Lower leg skin (tissue), 4 donors: ENCODE measurements around the gene DISC1. TPM values are rescaled to one million over a fixed set of nuclear protein-coding genes. Genes with fewer than 3 reads are reported as not detected.

Experiments used
- DNase-seq, 2 donors: peaks; one replicate each; pipeline ENCODE4 v3.0.0-alpha.2; 2019; ENCODE audit warnings: low spot score in 2 of 2
- H3K4me3 ChIP-seq: fragments of 200-600 bp; sonication (generic); 2 replicates; pipeline ENCODE4 v1.5.1; 2017; ENCODE audit warnings: mild to moderate bottlenecking, low read depth; ENCODE audit not compliant: poor library complexity, severe bottlenecking
- CTCF ChIP-seq, 3 donors: fragments of 450-650 bp; IDR thresholded peaks; one replicate each; pipeline ENCODE4 v1.5.1; 2016; ENCODE audit warnings: antibody characterized with exemption in 3 of 3, mild to moderate bottlenecking in 3 of 3, moderate library complexity in 2 of 3
- POLR2A ChIP-seq, 2 donors: fragments of 450-650 bp; IDR thresholded peaks; one replicate each; pipeline ENCODE4 v1.6.1; 2016 to 2017; ENCODE audit warnings: antibody characterized with exemption in 2 of 2, mild to moderate bottlenecking in 1 of 2, moderate library complexity in 1 of 2
- WGBS, 2 donors: methylation state at CpG; one replicate each; pipeline ENCODE4 v1.1.5; 2018; 5-methylcytosine and 5-hydroxymethylcytosine counted together
- intact Hi-C: fragments of 100-400 bp; cut with DNase I; formaldehyde crosslinking; loops from one replicate; pipeline ENCODE4 v1.15.0; 2023; ENCODE audit warnings: low total_unique reads
- total RNA-seq, 4 donors: library from RNA; depleted of rRNA; stranded (reverse); fragments of >200 nt; gene quantifications; one replicate each; pipeline ENCODE4 v1.1.0, GENCODE V29; 2016

DISC1 gene
- total RNA-seq, 4 donors from 2014 or later, result 1.6 to 7.4 (median 3.5) TPM

- WGBS, 2 donors, result 84 to 88% methylated on average over 1 of the region's 1 CpG
- no peak overlapping the region for H3K4me3 ChIP-seq
- no peak for TF ChIP-seq POLR2A (IDR thresholded peaks at IDR 0.05)
- no peak for TF ChIP-seq CTCF (IDR thresholded peaks at IDR 0.05)
- intact Hi-C loops, result no loop called here
- DNase-seq, result no peak
These were observed 252.1 kb downstream of the DISC1 start for GRCh38 chr1:231878737-231879136.

GRCh38 chr1:231879296-231879695, 252.7 kb downstream of the DISC1 start:
- DNase-seq, result no peak
- TF ChIP-seq POLR2A (IDR thresholded peaks at IDR 0.05) (no peak), CTCF (IDR thresholded peaks at IDR 0.05) (no peak)
- no peak overlapping the region for H3K4me3 ChIP-seq
- intact Hi-C loops, result no loop called here
- 92 to 93% methylated on average over 1 of the region's 1 CpG for WGBS, 2 donors

- intact Hi-C loops, result no loop called here
- no peak for DNase-seq
- 71 to 80% methylated on average over 4 of the region's 4 CpGs for WGBS, 2 donors
- no peak overlapping the region for H3K4me3 ChIP-seq
- no peak for TF ChIP-seq CTCF (IDR thresholded peaks at IDR 0.05)
- no peak for TF ChIP-seq POLR2A (IDR thresholded peaks at IDR 0.05)
These were observed 255.7 kb downstream of the DISC1 start for GRCh38 chr1:231882333-231882732.

GRCh38 chr1:231882790-231883189, 256.2 kb downstream of the DISC1 start:
- DNase-seq, result no peak
- 93 to 94% methylated on average over 8 of the region's 8 CpGs for WGBS, 2 donors
- no peak overlapping the region for H3K4me3 ChIP-seq
- intact Hi-C loops, result no loop called here
- no peak for TF ChIP-seq CTCF (IDR thresholded peaks at IDR 0.05)
- no peak for TF ChIP-seq POLR2A (IDR thresholded peaks at IDR 0.05)

GRCh38 chr1:231883382-231883781, 256.8 kb downstream of the DISC1 start:
- 90 to 94% methylated on average over 1 of the region's 1 CpG for WGBS, 2 donors
- no peak overlapping the region for H3K4me3 ChIP-seq
- no peak for DNase-seq
- TF ChIP-seq POLR2A (IDR thresholded peaks at IDR 0.05) (no peak), CTCF (IDR thresholded peaks at IDR 0.05) (no peak)
- intact Hi-C loops, result no loop called here

- TF ChIP-seq POLR2A (IDR thresholded peaks at IDR 0.05) (no peak), CTCF (IDR thresholded peaks at IDR 0.05) (no peak)
- no peak overlapping the region for H3K4me3 ChIP-seq
- 72 to 82% methylated on average over 7 of the region's 7 CpGs for WGBS, 2 donors
- intact Hi-C loops, result no loop called here
- no peak for DNase-seq
These were observed 258.7 kb downstream of the DISC1 start for GRCh38 chr1:231885209-231885854.
